HepG2 (cell line): ENCODE results near the gene OR8H2. TPM values are rescaled to one million over a fixed set of nuclear protein-coding genes. Genes with fewer than 3 reads are reported as not detected.

ENCODE experiments used
- polyA plus RNA-seq, 8 experiments: library from polyadenylated mRNA; depleted of rRNA in 3 of 8; stranded (reverse) in 7 of 8; unstranded in 1 of 8; fragments of >200 nt; fragmentation: Illumina TruSeq in 4 of 8; extraction: Trizol in 4 of 8; gene quantifications; 2 replicates each; pipeline versions ENCODE4 v1.2.1 to v1.2.3, GENCODE V29; 2011 to 2016; ENCODE audit warnings: low read depth in 4 of 8, missing spikeins in 1 of 8, mixed read lengths in 1 of 8; ENCODE audit not compliant: insufficient read depth in 1 of 8
- small RNA-seq, 3 experiments: library from RNA; depleted of rRNA; stranded (forward); fragments of <200 nt; gene quantifications; one replicate each; pipeline ENCODE3, GENCODE V24; 2012; ENCODE audit warnings: low read depth in 2 of 3, low replicate concordance in 1 of 3; ENCODE audit not compliant: insufficient read length in 3 of 3, insufficient read depth in 2 of 3
- total RNA-seq, 5 experiments: library from RNA; depleted of rRNA; stranded (reverse); fragments of >200 nt; fragmentation: Illumina TruSeq; extraction: Trizol; gene quantifications; 2 replicates each; pipeline ENCODE4 v1.2.3, GENCODE V29; 2016; ENCODE audit warnings: low read depth in 1 of 5

OR8H2 gene
- total and polyA plus RNA-seq, 2 of the 13 experiments (the other 11 are each of a cell fraction or from before 2014, with no cell fraction given), result not detected

Small RNAs within 50 kb of the gene (small RNA-seq; reads per million reads assigned to genes)
- gene OR8I4P, result 0 reads per million in 3 experiments

Other genes with a start within 250 kb of the OR8H2 start
- gene TRIM51, start 220.4 kb upstream of the OR8H2 start, total RNA-seq (2016; rRNA removed; fragmentation: Illumina TruSeq; extraction: Trizol), result not detected in 2 replicates
- not detected in 2 replicates for gene TRIM51, start 220.4 kb upstream of the OR8H2 start, polyA plus RNA-seq (2011; rRNA removed)
- not detected in 2 replicates for gene OR5W2, start 189.1 kb upstream of the OR8H2 start, total RNA-seq (2016; rRNA removed; fragmentation: Illumina TruSeq; extraction: Trizol)
- not detected in 2 replicates for gene OR5W2, start 189.1 kb upstream of the OR8H2 start, polyA plus RNA-seq (2011; rRNA removed)
- gene OR5I1, start 167.3 kb upstream of the OR8H2 start, total RNA-seq (2016; rRNA removed; fragmentation: Illumina TruSeq; extraction: Trizol), result not detected in 2 replicates
- not detected in 2 replicates for gene OR5I1, start 167.3 kb upstream of the OR8H2 start, polyA plus RNA-seq (2011; rRNA removed)
- gene OR10AG1, start 133.7 kb upstream of the OR8H2 start, total RNA-seq (2016; rRNA removed; fragmentation: Illumina TruSeq; extraction: Trizol), result not detected in 2 replicates
- gene OR10AG1, start 133.7 kb upstream of the OR8H2 start, polyA plus RNA-seq (2011; rRNA removed), result not detected in 2 replicates
- gene OR5F1, start 109.1 kb upstream of the OR8H2 start, total RNA-seq (2016; rRNA removed; fragmentation: Illumina TruSeq; extraction: Trizol), result not detected in 2 replicates
- gene OR5F1, start 109.1 kb upstream of the OR8H2 start, polyA plus RNA-seq (2011; rRNA removed), result not detected in 2 replicates
- not detected in 2 replicates for gene OR5AS1, start 76.0 kb upstream of the OR8H2 start, total RNA-seq (2016; rRNA removed; fragmentation: Illumina TruSeq; extraction: Trizol)
- gene OR5AS1, start 76.0 kb upstream of the OR8H2 start, polyA plus RNA-seq (2011; rRNA removed), result not detected in 2 replicates
- gene OR8I2, start 10.4 kb upstream of the OR8H2 start, total RNA-seq (2016; rRNA removed; fragmentation: Illumina TruSeq; extraction: Trizol), result not detected in 2 replicates
- not detected in 2 replicates for gene OR8I2, start 10.4 kb upstream of the OR8H2 start, polyA plus RNA-seq (2011; rRNA removed)
- gene OR8H3, start 18.7 kb downstream of the OR8H2 start, total RNA-seq (2016; rRNA removed; fragmentation: Illumina TruSeq; extraction: Trizol), result not detected in 2 replicates
- not detected in 2 replicates for gene OR8H3, start 18.7 kb downstream of the OR8H2 start, polyA plus RNA-seq (2011; rRNA removed)
- gene OR8J3, start 36.5 kb downstream of the OR8H2 start, total RNA-seq (2016; rRNA removed; fragmentation: Illumina TruSeq; extraction: Trizol), result not detected in 2 replicates
- gene OR8J3, start 36.5 kb downstream of the OR8H2 start, polyA plus RNA-seq (2011; rRNA removed), result not detected in 2 replicates
- not detected in 2 replicates for gene OR8K5, start 56.6 kb downstream of the OR8H2 start, total RNA-seq (2016; rRNA removed; fragmentation: Illumina TruSeq; extraction: Trizol)
- not detected in 2 replicates for gene OR8K5, start 56.6 kb downstream of the OR8H2 start, polyA plus RNA-seq (2011; rRNA removed)
- not detected in 2 replicates for gene OR5J2, start 72.9 kb downstream of the OR8H2 start, total RNA-seq (2016; rRNA removed; fragmentation: Illumina TruSeq; extraction: Trizol)
- not detected in 2 replicates for gene OR5J2, start 72.9 kb downstream of the OR8H2 start, polyA plus RNA-seq (2011; rRNA removed)
- not detected in 2 replicates for gene OR5T2, start 130.6 kb downstream of the OR8H2 start, total RNA-seq (2016; rRNA removed; fragmentation: Illumina TruSeq; extraction: Trizol)
- gene OR5T2, start 130.6 kb downstream of the OR8H2 start, polyA plus RNA-seq (2011; rRNA removed), result not detected in 2 replicates
- gene OR5T3, start 148.6 kb downstream of the OR8H2 start, total RNA-seq (2016; rRNA removed; fragmentation: Illumina TruSeq; extraction: Trizol), result not detected in 2 replicates
- gene OR5T3, start 148.6 kb downstream of the OR8H2 start, polyA plus RNA-seq (2011; rRNA removed), result not detected in 2 replicates
- not detected in 2 replicates for gene OR5T1, start 170.5 kb downstream of the OR8H2 start, total RNA-seq (2016; rRNA removed; fragmentation: Illumina TruSeq; extraction: Trizol)
- gene OR5T1, start 170.5 kb downstream of the OR8H2 start, polyA plus RNA-seq (2011; rRNA removed), result not detected in 2 replicates
- not detected in 2 replicates for gene OR8H1, start 188.6 kb downstream of the OR8H2 start, total RNA-seq (2016; rRNA removed; fragmentation: Illumina TruSeq; extraction: Trizol)
- gene OR8H1, start 188.6 kb downstream of the OR8H2 start, polyA plus RNA-seq (2011; rRNA removed), result not detected in 2 replicates
- not detected in 2 replicates for gene OR8K3, start 211.5 kb downstream of the OR8H2 start, total RNA-seq (2016; rRNA removed; fragmentation: Illumina TruSeq; extraction: Trizol)
- gene OR8K3, start 211.5 kb downstream of the OR8H2 start, polyA plus RNA-seq (2011; rRNA removed), result not detected in 2 replicates
- gene OR8K1, start 242.4 kb downstream of the OR8H2 start, total RNA-seq (2016; rRNA removed; fragmentation: Illumina TruSeq; extraction: Trizol), result not detected in 2 replicates
- not detected in 2 replicates for gene OR8K1, start 242.4 kb downstream of the OR8H2 start, polyA plus RNA-seq (2011; rRNA removed)